ENCODE measurements around the gene KLHL26.

DNA sequence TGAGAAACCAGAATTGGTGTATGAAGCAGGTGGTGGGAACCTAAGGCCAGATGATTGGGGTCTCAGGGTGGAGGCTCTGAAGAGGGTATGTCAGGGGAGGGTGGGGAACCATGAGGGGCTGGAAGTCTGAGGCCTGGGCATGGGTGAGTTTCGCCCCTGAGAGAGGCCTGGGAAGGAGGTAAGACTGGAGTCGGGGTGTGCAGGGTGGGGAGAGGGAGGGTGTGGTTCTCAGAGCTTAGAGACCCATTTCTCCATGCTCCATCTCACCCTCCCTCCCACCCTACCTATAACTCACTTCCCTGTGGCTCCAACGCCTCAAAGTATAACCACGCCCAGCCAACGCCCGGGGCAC, 1.0 kb upstream of the KLHL26 start:
- TF ChIP-seq EZH2 (optimal IDR thresholded peaks at IDR 0.05; ENCODE audit: low read depth, low read length), result no peak
- TF ChIP-seq, protein P1, sequence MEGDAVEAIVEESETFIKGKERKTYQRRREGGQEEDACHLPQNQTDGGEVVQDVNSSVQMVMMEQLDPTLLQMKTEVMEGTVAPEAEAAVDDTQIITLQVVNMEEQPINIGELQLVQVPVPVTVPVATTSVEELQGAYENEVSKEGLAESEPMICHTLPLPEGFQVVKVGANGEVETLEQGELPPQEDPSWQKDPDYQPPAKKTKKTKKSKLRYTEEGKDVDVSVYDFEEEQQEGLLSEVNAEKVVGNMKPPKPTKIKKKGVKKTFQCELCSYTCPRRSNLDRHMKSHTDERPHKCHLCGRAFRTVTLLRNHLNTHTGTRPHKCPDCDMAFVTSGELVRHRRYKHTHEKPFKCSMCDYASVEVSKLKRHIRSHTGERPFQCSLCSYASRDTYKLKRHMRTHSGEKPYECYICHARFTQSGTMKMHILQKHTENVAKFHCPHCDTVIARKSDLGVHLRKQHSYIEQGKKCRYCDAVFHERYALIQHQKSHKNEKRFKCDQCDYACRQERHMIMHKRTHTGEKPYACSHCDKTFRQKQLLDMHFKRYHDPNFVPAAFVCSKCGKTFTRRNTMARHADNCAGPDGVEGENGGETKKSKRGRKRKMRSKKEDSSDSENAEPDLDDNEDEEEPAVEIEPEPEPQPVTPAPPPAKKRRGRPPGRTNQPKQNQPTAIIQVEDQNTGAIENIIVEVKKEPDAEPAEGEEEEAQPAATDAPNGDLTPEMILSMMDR (IDR thresholded peaks at IDR 0.05; ENCODE audit: low read length), result no peak
- no peak for TF ChIP-seq EZH2phosphoT487 (IDR thresholded peaks at IDR 0.05; ENCODE audit: low read length)

Data from MM.1S (cell line).